ENCODE results near the gene KLHL26.

GRCh38 chr19:18669524-18669817, 32.6 kb downstream of the KLHL26 start:
- no peak for TF ChIP-seq CTCF (IDR thresholded peaks at IDR 0.05)
- no peak for TF ChIP-seq POLR2A (IDR thresholded peaks at IDR 0.05)
